Endodermal cell (in vitro differentiated cells): ENCODE results near the gene ZYG11B. TPM values are rescaled to one million over a fixed set of nuclear protein-coding genes. Genes with fewer than 3 reads are reported as not detected.

Experiments used
- DNase-seq: peaks from one replicate; pipeline ENCODE4 v3.0.0-alpha.2; 2017
- H3K27ac ChIP-seq: 2 replicates; pipeline ENCODE4 v1.5.1; 2013; ENCODE audit warnings: mild to moderate bottlenecking, low read depth, low read length, moderate library complexity
- H3K27me3 ChIP-seq: 2 replicates; pipeline ENCODE4 v1.6.1; 2013; ENCODE audit warnings: mild to moderate bottlenecking, low read length, moderate library complexity; ENCODE audit not compliant: insufficient read depth, control insufficient read depth, poor library complexity, severe bottlenecking
- H3K36me3 ChIP-seq: 2 replicates; pipeline ENCODE4 v1.7.0; 2013; ENCODE audit warnings: mild to moderate bottlenecking, low read length, moderate library complexity; ENCODE audit not compliant: control insufficient read depth, insufficient read depth
- H3K4me1 ChIP-seq: one replicate; pipeline ENCODE4 v1.7.0; 2013; ENCODE audit warnings: low read length; ENCODE audit not compliant: control insufficient read depth, insufficient read depth
- H3K4me3 ChIP-seq: 2 replicates; pipeline ENCODE4 v1.5.1; 2013; ENCODE audit warnings: mild to moderate bottlenecking, low read length, moderate library complexity
- H3K9ac ChIP-seq: 2 replicates; pipeline ENCODE4 v1.6.1; 2013; ENCODE audit warnings: mild to moderate bottlenecking, low read length, moderate library complexity; ENCODE audit not compliant: poor library complexity, severe bottlenecking; ENCODE audit errors: extremely low read depth
- H3K9me3 ChIP-seq: 2 replicates; pipeline ENCODE4 v1.6.1; 2013; ENCODE audit warnings: mild to moderate bottlenecking, low read length, moderate library complexity; ENCODE audit not compliant: control insufficient read depth
- H3K27ac Mint-ChIP-seq: 2 replicates; pipeline ENCODE4 v1.8.0; 2020; ENCODE audit warnings: mixed read lengths
- H3K27me3 Mint-ChIP-seq: 2 replicates; pipeline ENCODE4 v1.8.0; 2021; ENCODE audit warnings: mild to moderate bottlenecking, mixed read lengths; ENCODE audit not compliant: insufficient read depth
- H3K36me3 Mint-ChIP-seq: 2 replicates; pipeline ENCODE4 v1.8.0; 2020; ENCODE audit warnings: low read depth, mixed read lengths
- H3K4me1 Mint-ChIP-seq: 2 replicates; pipeline ENCODE4 v1.8.0; 2020; ENCODE audit warnings: mixed read lengths
- H3K4me3 Mint-ChIP-seq: 2 replicates; pipeline ENCODE4 v1.8.0; 2020; ENCODE audit warnings: mild to moderate bottlenecking, moderate library complexity, mixed read lengths
- H3K9me3 Mint-ChIP-seq: 2 replicates; pipeline ENCODE4 v1.8.0; 2020; ENCODE audit warnings: mild to moderate bottlenecking, mixed read lengths
- whole genome bisulfite sequencing, 2 experiments: methylation state at CpG; one replicate each; pipeline versions ENCODE4 v1.1.5 to v1.1.7; 2013; ENCODE audit warnings: missing lambda C conversion rate in 2 of 2, mixed read lengths in 1 of 2; ENCODE audit not compliant: insufficient coverage in 1 of 2, insufficient read length in 1 of 2; 5-methylcytosine and 5-hydroxymethylcytosine counted together
- total RNA-seq, 2 donors: library from RNA; stranded (reverse); fragmentation: NEBNext Ultra II Directional in 1 of 2; extraction: Animal tissue kit (Norgen Biotek cat#: 25700) in 1 of 2; gene quantifications; 2 replicates in 1 of 2; 3 replicates in 1 of 2; pipeline ENCODE4 v1.2.1, GENCODE V29; 2021
- TF ChIP-seq, protein P1 (sequence below): fragments of 200-600 bp; sonication (generic); conservative IDR thresholded peaks from 2 replicates; pipeline ENCODE4 v1.5.0; 2021; ENCODE audit warnings: antibody characterized with exemption, mild to moderate bottlenecking

ZYG11B gene
- total RNA-seq, 2 donors from 2014 or later = 24.8 to 30.2 TPM

DNA sequence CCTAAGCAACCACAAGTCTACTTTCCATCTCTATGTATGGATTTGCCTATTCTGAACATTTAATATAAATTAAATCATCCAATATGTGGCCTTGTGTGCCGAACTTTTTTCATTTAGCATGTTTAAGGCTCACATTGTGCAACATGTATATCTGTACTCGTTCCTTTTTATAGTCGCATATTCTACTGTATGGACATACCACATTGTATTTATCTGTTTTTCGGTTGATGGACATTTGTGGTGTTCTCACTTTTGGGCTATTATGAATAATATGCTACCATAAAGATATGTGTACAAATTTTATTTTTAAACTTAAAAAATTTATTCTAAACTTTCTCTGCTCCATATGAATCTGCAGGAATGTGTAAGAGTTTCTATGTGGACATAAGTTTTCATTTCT is 129.3 kb downstream of the ZYG11B start:
- Histone ChIP-seq H3K27ac (no peak overlapping the region), H3K9ac (no peak overlapping the region), H3K4me1 (peaks cover 5% of the 10 kb centered on the region), H3K36me3 (no peaks in the 10 kb centered on the region), H3K27me3 (no peaks in the 10 kb centered on the region), H3K4me3 (no peak overlapping the region), H3K9me3 (no peaks in the 10 kb centered on the region)
- no peaks in the 10 kb centered on the region for H3K4me1 Mint-ChIP-seq
- H3K27ac Mint-ChIP-seq = no peak overlapping the region
- 83 to 91% methylated on average over 1 to 3 of the region's 4 CpGs for WGBS, 2 experiments
- H3K4me3 Mint-ChIP-seq = no peak overlapping the region
- DNase-seq = no peak
- no peaks in the 10 kb centered on the region for H3K27me3 Mint-ChIP-seq
- TF ChIP-seq, protein P1, sequence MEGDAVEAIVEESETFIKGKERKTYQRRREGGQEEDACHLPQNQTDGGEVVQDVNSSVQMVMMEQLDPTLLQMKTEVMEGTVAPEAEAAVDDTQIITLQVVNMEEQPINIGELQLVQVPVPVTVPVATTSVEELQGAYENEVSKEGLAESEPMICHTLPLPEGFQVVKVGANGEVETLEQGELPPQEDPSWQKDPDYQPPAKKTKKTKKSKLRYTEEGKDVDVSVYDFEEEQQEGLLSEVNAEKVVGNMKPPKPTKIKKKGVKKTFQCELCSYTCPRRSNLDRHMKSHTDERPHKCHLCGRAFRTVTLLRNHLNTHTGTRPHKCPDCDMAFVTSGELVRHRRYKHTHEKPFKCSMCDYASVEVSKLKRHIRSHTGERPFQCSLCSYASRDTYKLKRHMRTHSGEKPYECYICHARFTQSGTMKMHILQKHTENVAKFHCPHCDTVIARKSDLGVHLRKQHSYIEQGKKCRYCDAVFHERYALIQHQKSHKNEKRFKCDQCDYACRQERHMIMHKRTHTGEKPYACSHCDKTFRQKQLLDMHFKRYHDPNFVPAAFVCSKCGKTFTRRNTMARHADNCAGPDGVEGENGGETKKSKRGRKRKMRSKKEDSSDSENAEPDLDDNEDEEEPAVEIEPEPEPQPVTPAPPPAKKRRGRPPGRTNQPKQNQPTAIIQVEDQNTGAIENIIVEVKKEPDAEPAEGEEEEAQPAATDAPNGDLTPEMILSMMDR = no peak
- no peaks in the 10 kb centered on the region for H3K9me3 Mint-ChIP-seq
- no peaks in the 10 kb centered on the region for H3K36me3 Mint-ChIP-seq

DNA sequence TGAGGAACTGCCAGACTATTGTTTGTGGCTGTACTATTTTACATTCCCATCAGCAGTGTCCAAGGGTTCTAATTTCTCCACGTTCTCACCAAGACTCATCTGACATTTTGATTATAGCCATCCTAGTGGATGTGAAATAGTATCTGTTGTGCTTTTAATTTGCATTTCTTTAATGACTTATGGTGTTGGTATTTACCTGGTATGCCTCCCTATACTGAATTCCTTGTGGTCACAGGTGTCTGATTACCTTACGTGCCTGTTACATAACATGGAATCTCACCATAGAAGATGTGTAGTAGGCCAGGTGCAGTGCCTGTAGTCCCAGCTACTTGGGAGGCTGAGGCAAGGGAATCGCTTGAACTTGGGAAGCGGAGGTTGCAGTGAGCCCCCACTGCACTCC is 129.8 kb downstream of the ZYG11B start:
- Histone ChIP-seq H3K27ac (no peak overlapping the region), H3K9ac (no peak overlapping the region), H3K36me3 (no peaks in the 10 kb centered on the region), H3K4me1 (peaks cover 5% of the 10 kb centered on the region), H3K27me3 (no peaks in the 10 kb centered on the region), H3K9me3 (no peaks in the 10 kb centered on the region), H3K4me3 (no peak overlapping the region)
- no peaks in the 10 kb centered on the region for H3K4me1 Mint-ChIP-seq
- 96 to 100% methylated on average over 1 to 4 of the region's 4 CpGs for WGBS, 2 experiments
- H3K9me3 Mint-ChIP-seq = no peaks in the 10 kb centered on the region
- DNase-seq = no peak
- H3K4me3 Mint-ChIP-seq = no peak overlapping the region
- no peaks in the 10 kb centered on the region for H3K36me3 Mint-ChIP-seq
- H3K27ac Mint-ChIP-seq = no peak overlapping the region
- H3K27me3 Mint-ChIP-seq = no peaks in the 10 kb centered on the region
- TF ChIP-seq, protein P1 = no peak

DNA sequence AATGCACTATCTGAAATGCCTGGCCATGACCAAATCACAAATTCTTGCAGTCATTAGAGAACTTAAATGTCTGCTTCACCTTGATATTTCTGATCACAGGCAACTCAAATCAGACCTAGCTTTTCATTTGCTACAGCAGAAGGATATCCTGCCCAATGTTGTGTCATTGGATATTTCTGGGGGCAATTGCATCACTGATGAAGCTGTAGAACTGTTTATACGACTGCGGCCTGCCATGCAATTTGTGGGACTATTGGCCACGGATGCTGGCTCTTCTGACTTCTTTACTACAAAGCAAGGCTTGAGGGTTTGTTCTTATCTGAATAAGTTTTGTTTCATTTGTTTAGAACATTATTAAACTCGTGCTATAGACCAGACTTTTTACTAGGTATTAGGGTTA is 131.2 kb downstream of the ZYG11B start:
- no peak for DNase-seq
- Histone ChIP-seq H3K36me3 (no peaks in the 10 kb centered on the region), H3K27me3 (no peaks in the 10 kb centered on the region), H3K9me3 (no peaks in the 10 kb centered on the region), H3K4me1 (peaks cover 5% of the 10 kb centered on the region), H3K27ac (no peak overlapping the region), H3K9ac (no peak overlapping the region), H3K4me3 (no peak overlapping the region)
- TF ChIP-seq, protein P1 = no peak
- Mint-ChIP-seq H3K36me3 (no peaks in the 10 kb centered on the region), H3K27me3 (no peaks in the 10 kb centered on the region), H3K9me3 (no peaks in the 10 kb centered on the region), H3K4me1 (no peaks in the 10 kb centered on the region), H3K4me3 (no peak overlapping the region), H3K27ac (no peak overlapping the region)
- 96 to 100% methylated on average over 2 to 4 of the region's 4 CpGs for WGBS, 2 experiments
